Calu3 (cell line): ENCODE measurements around the gene EXOC1L. TPM values are rescaled to one million over a fixed set of nuclear protein-coding genes. Genes with fewer than 3 reads are reported as not detected.

Experiments
- BruUV-seq: library from RNA; stranded (reverse); fragments of 400-500 nt; replicated peaks from 2 replicates; lab custom pipeline; 2021; lab: Mats Ljungman, UMichigan
- CTCF ChIA-PET: fragments of 300-600 bp; sonication (Branson Sonifier 250); formaldehyde crosslinking; loops from one replicate; lab custom pipeline; 2022; ENCODE audit warnings: antibody characterized with exemption; lab: Charles Lee
- DNase-seq: peaks from one replicate; pipeline ENCODE4 v3.0.0; 2022
- H3K27ac Mint-ChIP-seq: one replicate; pipeline ENCODE4 v1.8.0; 2022; ENCODE audit warnings: mixed read lengths; ENCODE audit not compliant: unreplicated experiment
- H3K27me3 Mint-ChIP-seq: one replicate; pipeline ENCODE4 v1.8.0; 2022; ENCODE audit warnings: mixed read lengths; ENCODE audit not compliant: unreplicated experiment
- H3K36me3 Mint-ChIP-seq: one replicate; pipeline ENCODE4 v1.8.0; 2022; ENCODE audit warnings: mild to moderate bottlenecking, moderate library complexity, mixed read lengths; ENCODE audit not compliant: insufficient read depth, unreplicated experiment
- H3K4me1 Mint-ChIP-seq: one replicate; pipeline ENCODE4 v1.8.0; 2022; ENCODE audit warnings: mild to moderate bottlenecking, low read depth, mixed read lengths; ENCODE audit not compliant: unreplicated experiment
- H3K4me3 Mint-ChIP-seq: one replicate; pipeline ENCODE4 v1.8.0; 2022; ENCODE audit warnings: mild to moderate bottlenecking, low read depth, moderate library complexity, mixed read lengths; ENCODE audit not compliant: unreplicated experiment
- H3K9me3 Mint-ChIP-seq: one replicate; pipeline ENCODE4 v1.8.0; 2022; ENCODE audit warnings: low read depth, mixed read lengths; ENCODE audit not compliant: unreplicated experiment
- CTCF ChIP-seq: fragments of 200-600 bp; IDR thresholded peaks from one replicate; pipeline ENCODE4 v1.8.0; 2022; ENCODE audit warnings: antibody characterized with exemption; ENCODE audit not compliant: unreplicated experiment
- intact Hi-C: fragments of 100-400 bp; cut with micrococcal nuclease; formaldehyde crosslinking; loops from one replicate; pipeline ENCODE4 v1.10.0; 2022; ENCODE audit not compliant: unreplicated experiment
- total RNA-seq: library from RNA; stranded (reverse); gene quantifications from 2 replicates; pipeline ENCODE4 v1.2.3, GENCODE V29; 2022

The EXOC1L gene
- total RNA-seq, 1 experiment from 2014 or later: not detected

- H3K9me3 Mint-ChIP-seq: no peaks in the 10 kb centered on the region
- intact Hi-C loops: no loop called here
- CTCF ChIA-PET: no interaction called here
- no peaks in the 10 kb centered on the region for H3K27me3 Mint-ChIP-seq
- DNase-seq: no peak
- no peak overlapping the region for H3K4me3 Mint-ChIP-seq
- BruUV-seq: no TSS peak
- H3K4me1 Mint-ChIP-seq: no peaks in the 10 kb centered on the region
- no peak for TF ChIP-seq CTCF
- H3K36me3 Mint-ChIP-seq: peaks cover 19% of the 10 kb centered on the region
- H3K27ac Mint-ChIP-seq: no peak overlapping the region
Observed at GRCh38 chr4:55879224-55879623, 59.6 kb downstream of the EXOC1L start.

- Mint-ChIP-seq H3K27ac (no peak overlapping the region), H3K27me3 (no peaks in the 10 kb centered on the region), H3K36me3 (peaks cover 19% of the 10 kb centered on the region), H3K9me3 (no peaks in the 10 kb centered on the region), H3K4me1 (no peaks in the 10 kb centered on the region), H3K4me3 (no peak overlapping the region)
- no peak for TF ChIP-seq CTCF
- no TSS peak for BruUV-seq
- intact Hi-C loops: no loop called here
- no peak for DNase-seq
- CTCF ChIA-PET: interaction anchor here (0.5 kb wide), 1 partner anchor 16 kb away, joined by 3 read pairs; no protein-coding TSS in a partner anchor
Observed at GRCh38 chr4:55880652-55881280, 61.2 kb downstream of the EXOC1L start.

- no TSS peak for BruUV-seq
- Mint-ChIP-seq H3K27ac (no peak overlapping the region), H3K9me3 (no peaks in the 10 kb centered on the region), H3K4me3 (no peak overlapping the region), H3K4me1 (no peaks in the 10 kb centered on the region), H3K36me3 (peaks cover 8% of the 10 kb centered on the region), H3K27me3 (no peaks in the 10 kb centered on the region)
- TF ChIP-seq CTCF: no peak
- CTCF ChIA-PET: no interaction called here
- DNase-seq: no peak
- intact Hi-C loops: no loop called here
Observed at GRCh38 chr4:55884093-55884850, 64.7 kb downstream of the EXOC1L start.

DNA sequence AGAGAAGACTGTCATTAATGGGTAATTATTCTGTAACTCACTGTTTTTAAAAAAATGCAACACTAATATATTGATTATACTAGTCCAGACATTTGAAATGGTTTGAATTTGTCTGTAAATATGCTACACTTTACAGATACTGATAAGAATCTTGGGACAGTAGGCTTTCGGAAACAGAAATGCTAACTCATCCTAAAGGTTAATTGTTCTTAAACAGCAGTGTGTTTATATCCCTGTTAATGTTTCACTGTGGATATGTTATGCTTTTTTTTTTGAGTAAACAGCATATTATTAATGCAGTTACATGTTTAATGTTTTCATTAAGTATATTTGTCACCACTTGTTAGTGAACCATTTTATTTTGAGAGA is 65.2 kb downstream of the EXOC1L start:
- CTCF ChIA-PET: no interaction called here
- no peak for TF ChIP-seq CTCF
- Mint-ChIP-seq H3K4me3 (no peak overlapping the region), H3K4me1 (no peaks in the 10 kb centered on the region), H3K27me3 (no peaks in the 10 kb centered on the region), H3K27ac (no peak overlapping the region), H3K9me3 (no peaks in the 10 kb centered on the region), H3K36me3 (peaks cover 7% of the 10 kb centered on the region)
- no TSS peak for BruUV-seq
- DNase-seq: no peak
- intact Hi-C loops: no loop called here

Other genes starting within 250 kb of the EXOC1L start
- gene PDCL2, start 227.5 kb upstream of the EXOC1L start, total RNA-seq: not detected in 2 replicates
- 3.8 and 4.1 TPM in 2 replicates for gene NMU, start 183.5 kb upstream of the EXOC1L start, total RNA-seq
- 25.2 and 28.2 TPM in 2 replicates for gene EXOC1, start 33.9 kb downstream of the EXOC1L start, total RNA-seq
- 8.0 and 9.4 TPM in 2 replicates for gene CEP135, start 129.2 kb downstream of the EXOC1L start, total RNA-seq